ENCODE data around the gene KRT37.

The KRT37 gene

DNA sequence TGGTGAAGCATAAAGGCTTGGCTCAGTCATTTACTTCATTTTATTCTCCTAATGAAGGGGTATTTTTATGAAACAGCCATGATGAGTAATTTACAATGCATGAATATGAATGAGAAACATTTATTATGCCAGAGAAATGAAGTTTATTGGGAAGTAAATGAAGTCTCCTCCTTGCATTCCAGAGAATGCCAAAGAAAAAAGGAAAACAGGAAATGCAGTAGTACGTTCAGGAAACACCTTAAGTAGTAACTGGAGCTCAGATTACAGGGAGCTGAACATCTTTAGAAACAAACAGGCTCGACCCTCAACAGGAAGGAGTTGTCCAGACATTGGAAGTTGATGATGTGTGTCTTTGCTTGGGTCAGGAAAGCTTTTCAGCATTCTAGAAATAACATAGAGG, 46.8 kb downstream of the KRT37 start:
- in situ Hi-C loops (cut with MboI; ENCODE audit: low sequenced_read_pairs), result no loop called here

Data from HL-60/S4 (cell line).